Neural progenitor cell (in vitro differentiated cells): ENCODE measurements around the gene FAM89B. TPM values are rescaled to one million over a fixed set of nuclear protein-coding genes. Genes with fewer than 3 reads are reported as not detected.
A peak's percentile ranks its signal among the peaks of the same experiment; 100 is the strongest.

Source experiments
- DNase-seq: peaks from one replicate; pipeline ENCODE4 v3.0.0-alpha.2; 2016; ENCODE audit warnings: low spot score
- H2AFZ ChIP-seq: fragments of 200-600 bp; sonication (generic); replicated peaks from 2 replicates; pipeline ENCODE4 v1.6.1; 2016; ENCODE audit warnings: antibody characterized with exemption
- H3F3A ChIP-seq: fragments of 200-600 bp; sonication (generic); 2 replicates; pipeline ENCODE4 v1.6.1; 2016; ENCODE audit warnings: antibody characterized with exemption, low read depth
- H3K27ac ChIP-seq: fragments of 200-600 bp; sonication (generic); 2 replicates; pipeline ENCODE4 v1.5.1; 2016; ENCODE audit warnings: mild to moderate bottlenecking
- H3K27me3 ChIP-seq: fragments of 200-600 bp; sonication (generic); 2 replicates; pipeline ENCODE4 v1.6.1; 2016; ENCODE audit warnings: mild to moderate bottlenecking, moderate library complexity
- H3K36me3 ChIP-seq: fragments of 200-600 bp; sonication (generic); 2 replicates; pipeline ENCODE4 v1.5.1; 2016
- H3K4me1 ChIP-seq: fragments of 200-600 bp; sonication (generic); 2 replicates; pipeline ENCODE4 v1.6.1; 2016; ENCODE audit warnings: mixed run types
- H3K4me2 ChIP-seq: fragments of 200-600 bp; sonication (generic); 2 replicates; pipeline ENCODE4 v1.6.1; 2016
- H3K4me3 ChIP-seq: fragments of 200-600 bp; sonication (generic); 2 replicates; pipeline ENCODE4 v1.5.1; 2016
- H3K79me2 ChIP-seq: fragments of 200-600 bp; sonication (generic); 2 replicates; pipeline ENCODE4 v1.6.1; 2016; ENCODE audit warnings: low read depth
- H3K9ac ChIP-seq: fragments of 200-600 bp; sonication (generic); 2 replicates; pipeline ENCODE4 v1.6.1; 2016
- H3K9me3 ChIP-seq: fragments of 200-600 bp; sonication (generic); 2 replicates; pipeline ENCODE4 v1.5.1; 2016; ENCODE audit warnings: low read depth
- H4K20me1 ChIP-seq: fragments of 200-600 bp; sonication (generic); 2 replicates; pipeline ENCODE4 v1.6.1; 2016; ENCODE audit warnings: low read depth
- H3K27ac Mint-ChIP-seq: 3 replicates; pipeline ENCODE4 v1.8.0; 2021; ENCODE audit warnings: mixed read lengths
- H3K27me3 Mint-ChIP-seq: 2 replicates; pipeline ENCODE4 v1.8.0; 2022; ENCODE audit warnings: low read depth, mild to moderate bottlenecking, inconsistent platforms, moderate library complexity, mixed read lengths; ENCODE audit not compliant: insufficient read depth
- H3K36me3 Mint-ChIP-seq: 3 replicates; pipeline ENCODE4 v1.8.0; 2021; ENCODE audit warnings: mixed read lengths
- H3K4me1 Mint-ChIP-seq: 3 replicates; pipeline ENCODE4 v1.8.0; 2021; ENCODE audit warnings: mixed read lengths
- H3K4me3 Mint-ChIP-seq: 3 replicates; pipeline ENCODE4 v1.8.0; 2021; ENCODE audit warnings: mild to moderate bottlenecking, moderate library complexity, mixed read lengths
- H3K9me3 Mint-ChIP-seq: 3 replicates; pipeline ENCODE4 v1.8.0; 2020; ENCODE audit warnings: mixed read lengths
- EZH2 ChIP-seq: fragments of 200-600 bp; sonication (generic); IDR thresholded peaks from 2 replicates; pipeline ENCODE4 v1.6.1; 2017; ENCODE audit warnings: antibody characterized with exemption, mild to moderate bottlenecking, moderate library complexity
- EZH2phosphoT487 ChIP-seq: fragments of 200-600 bp; sonication (generic); IDR thresholded peaks from 2 replicates; pipeline ENCODE4 v1.6.1; 2017; ENCODE audit warnings: antibody characterized with exemption
- total RNA-seq: library from RNA; depleted of rRNA; stranded (reverse); fragments of >200 nt; gene quantifications from 2 replicates; pipeline ENCODE4 v1.2.3, GENCODE V29; 2015; ENCODE audit warnings: low replicate concordance
- TF ChIP-seq, protein P1 (sequence below): fragments of 200-600 bp; sonication (generic); IDR thresholded peaks from 2 replicates; pipeline ENCODE4 v1.5.1; 2017; ENCODE audit warnings: antibody characterized with exemption, mild to moderate bottlenecking

Gene FAM89B
- total RNA-seq, 1 donor from 2014 or later, result 11.7 TPM

DNA sequence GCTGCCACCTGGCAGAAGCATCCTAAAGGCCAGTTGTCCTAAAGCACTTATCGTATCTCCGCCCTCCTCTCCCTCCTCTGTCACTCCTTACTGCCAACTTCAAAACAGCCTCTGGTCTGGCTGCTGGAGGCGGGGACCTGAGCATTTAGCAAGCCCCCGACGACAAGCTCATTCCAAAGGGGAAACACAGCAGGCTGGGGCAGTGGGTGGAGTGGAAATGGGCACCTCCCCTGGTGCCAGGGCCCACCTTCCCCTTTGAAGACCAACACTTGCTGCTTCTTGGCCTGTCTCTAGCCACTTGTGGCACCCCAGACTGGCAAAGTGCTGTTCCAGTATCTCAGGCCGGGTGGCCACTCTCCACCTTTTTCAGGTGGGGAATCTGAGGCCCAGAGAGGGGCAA, 38.1 kb downstream of the FAM89B start:
- Mint-ChIP-seq H3K4me1 (peaks cover 43% of the 10 kb centered on the region), H3K9me3 (no peaks in the 10 kb centered on the region), H3K4me3 (peak overlapping the region; percentile 25), H3K27me3 (peaks cover 11% of the 10 kb centered on the region), H3K36me3 (peaks cover 16% of the 10 kb centered on the region), H3K27ac (no peak overlapping the region)
- peaks cover 61% of the 10 kb centered on the region for H4K20me1 ChIP-seq
- H3K27ac ChIP-seq, result no peak overlapping the region
- H3K27me3 ChIP-seq, result peaks cover 7% of the 10 kb centered on the region
- DNase-seq, result no peak
- H3K9ac ChIP-seq, result peak overlapping the region; percentile 16
- H3K4me1 ChIP-seq, result peaks cover 25% of the 10 kb centered on the region
- H3K79me2 ChIP-seq, result peaks cover 27% of the 10 kb centered on the region
- TF ChIP-seq, protein P1, sequence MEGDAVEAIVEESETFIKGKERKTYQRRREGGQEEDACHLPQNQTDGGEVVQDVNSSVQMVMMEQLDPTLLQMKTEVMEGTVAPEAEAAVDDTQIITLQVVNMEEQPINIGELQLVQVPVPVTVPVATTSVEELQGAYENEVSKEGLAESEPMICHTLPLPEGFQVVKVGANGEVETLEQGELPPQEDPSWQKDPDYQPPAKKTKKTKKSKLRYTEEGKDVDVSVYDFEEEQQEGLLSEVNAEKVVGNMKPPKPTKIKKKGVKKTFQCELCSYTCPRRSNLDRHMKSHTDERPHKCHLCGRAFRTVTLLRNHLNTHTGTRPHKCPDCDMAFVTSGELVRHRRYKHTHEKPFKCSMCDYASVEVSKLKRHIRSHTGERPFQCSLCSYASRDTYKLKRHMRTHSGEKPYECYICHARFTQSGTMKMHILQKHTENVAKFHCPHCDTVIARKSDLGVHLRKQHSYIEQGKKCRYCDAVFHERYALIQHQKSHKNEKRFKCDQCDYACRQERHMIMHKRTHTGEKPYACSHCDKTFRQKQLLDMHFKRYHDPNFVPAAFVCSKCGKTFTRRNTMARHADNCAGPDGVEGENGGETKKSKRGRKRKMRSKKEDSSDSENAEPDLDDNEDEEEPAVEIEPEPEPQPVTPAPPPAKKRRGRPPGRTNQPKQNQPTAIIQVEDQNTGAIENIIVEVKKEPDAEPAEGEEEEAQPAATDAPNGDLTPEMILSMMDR, result no peak
- peaks cover 2% of the 10 kb centered on the region for H3K36me3 ChIP-seq
- H3K9me3 ChIP-seq, result no peaks in the 10 kb centered on the region
- H3K4me3 ChIP-seq, result no peak overlapping the region
- H2AFZ ChIP-seq, result no peak overlapping the region
- H3F3A ChIP-seq, result peaks cover 34% of the 10 kb centered on the region
- no peak overlapping the region for H3K4me2 ChIP-seq

DNA sequence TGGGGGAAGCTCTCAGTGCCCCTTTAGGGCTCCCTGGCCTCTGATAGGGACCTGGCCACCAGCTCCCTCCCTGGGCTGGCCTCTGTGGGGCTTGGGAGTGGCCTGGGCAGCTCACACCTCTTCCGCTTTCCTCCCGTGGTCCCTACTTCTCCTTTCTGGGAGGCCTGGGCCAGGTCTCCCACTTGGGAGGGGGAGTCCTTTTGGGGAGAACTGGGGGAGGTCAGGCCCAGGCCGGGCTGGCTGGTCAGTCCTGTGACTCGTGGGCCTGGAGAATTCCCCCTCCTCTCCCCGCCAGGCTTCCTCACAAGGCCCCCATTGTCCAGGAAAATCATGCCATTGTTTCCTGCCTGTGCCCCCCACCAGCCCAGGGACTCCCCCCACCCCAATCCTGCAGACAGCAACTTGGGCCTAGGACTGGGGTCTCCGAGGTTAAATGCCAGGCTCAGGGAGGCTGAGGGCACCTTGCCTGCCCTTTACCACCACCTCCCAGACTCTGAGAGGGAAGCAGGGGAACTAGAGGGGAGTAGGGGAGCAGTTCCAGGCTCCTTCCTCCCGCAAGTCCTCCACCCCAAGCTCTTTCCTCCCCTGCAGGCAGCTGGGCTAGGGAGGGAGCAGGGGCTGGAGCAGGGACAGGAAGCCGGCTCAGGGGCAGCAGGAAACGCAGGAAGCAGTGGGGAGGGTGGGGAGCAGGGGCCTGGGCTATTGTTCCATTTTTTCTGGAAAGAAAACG, 38.9 kb downstream of the FAM89B start:
- peaks cover 24% of the 10 kb centered on the region for H3K4me1 ChIP-seq
- peaks cover 32% of the 10 kb centered on the region for H3K79me2 ChIP-seq
- no peak overlapping the region for H3K27ac ChIP-seq
- no peak overlapping the region for H3K4me3 ChIP-seq
- H3K36me3 ChIP-seq, result peaks cover 2% of the 10 kb centered on the region
- peaks cover 43% of the 10 kb centered on the region for H3K4me1 Mint-ChIP-seq
- no peak overlapping the region for H3K9ac ChIP-seq
- H3K36me3 Mint-ChIP-seq, result peaks cover 14% of the 10 kb centered on the region
- H3K9me3 Mint-ChIP-seq, result no peaks in the 10 kb centered on the region
- no peak overlapping the region for H2AFZ ChIP-seq
- peaks cover 14% of the 10 kb centered on the region for H3K27me3 Mint-ChIP-seq
- peaks cover 38% of the 10 kb centered on the region for H3F3A ChIP-seq
- peaks cover 59% of the 10 kb centered on the region for H4K20me1 ChIP-seq
- H3K27ac Mint-ChIP-seq, result no peak overlapping the region
- no peak overlapping the region for H3K4me3 Mint-ChIP-seq
- TF ChIP-seq, protein P1, result no peak
- TF ChIP-seq EZH2phosphoT487 (no peak), EZH2 (no peak)
- no peaks in the 10 kb centered on the region for H3K9me3 ChIP-seq
- peaks cover 7% of the 10 kb centered on the region for H3K27me3 ChIP-seq
- no peak for DNase-seq
- peak overlapping the region; percentile 75 for H3K4me2 ChIP-seq

DNA sequence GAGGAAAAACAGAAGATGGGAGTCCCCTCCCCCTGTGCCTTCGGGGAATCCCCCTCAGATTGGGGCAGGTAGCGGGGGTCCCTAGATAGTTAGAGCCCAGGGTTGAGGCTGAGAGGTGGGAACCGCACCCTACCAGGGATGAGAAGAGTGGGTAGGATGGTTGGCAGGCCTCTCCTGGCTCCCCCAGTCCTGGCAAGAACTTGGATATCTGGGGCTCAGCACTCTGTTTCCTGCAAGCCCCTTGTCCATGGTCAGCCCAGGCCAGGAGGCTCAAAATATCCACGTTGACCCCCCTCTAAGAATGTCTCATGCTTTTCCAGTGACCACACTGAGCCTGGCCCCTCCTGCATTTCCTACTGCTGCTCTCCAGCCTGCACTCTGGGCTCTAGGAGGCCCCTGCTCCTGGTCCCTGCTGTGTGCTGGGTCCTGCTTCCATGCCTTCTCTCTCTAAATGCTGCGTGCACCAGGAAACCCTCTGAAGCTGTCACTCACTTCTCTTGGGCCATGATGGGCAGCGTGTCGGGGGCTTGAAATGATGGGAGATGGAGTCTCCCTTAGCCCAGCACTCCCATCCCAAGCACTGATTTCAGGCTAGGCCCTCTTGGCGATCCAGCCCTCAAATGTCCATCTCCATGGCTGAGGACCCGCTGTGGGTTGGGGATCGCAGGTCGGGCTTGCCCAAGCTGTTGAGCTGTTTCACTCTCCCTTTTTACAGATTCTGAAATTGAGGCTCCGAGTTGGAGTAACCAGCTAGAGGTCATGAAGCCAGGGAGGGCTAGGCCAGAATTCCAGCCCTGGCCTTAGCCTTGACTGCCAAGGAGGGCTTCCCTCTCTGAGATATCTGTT, 39.6 kb downstream of the FAM89B start:
- no peaks in the 10 kb centered on the region for H3K9me3 ChIP-seq
- no peak overlapping the region for H3K4me3 ChIP-seq
- peak overlapping the region; percentile 75 for H3K4me2 ChIP-seq
- TF ChIP-seq, protein P1, result no peak
- TF ChIP-seq EZH2phosphoT487, result no peak
- TF ChIP-seq EZH2, result no peak
- Mint-ChIP-seq H3K4me3 (peak overlapping the region; percentile 81), H3K9me3 (no peaks in the 10 kb centered on the region), H3K27me3 (peaks cover 10% of the 10 kb centered on the region), H3K36me3 (peaks cover 14% of the 10 kb centered on the region), H3K27ac (peak overlapping the region; percentile 76), H3K4me1 (peaks cover 43% of the 10 kb centered on the region)
- no peak overlapping the region for H3K9ac ChIP-seq
- H3K4me1 ChIP-seq, result peaks cover 25% of the 10 kb centered on the region
- H3K36me3 ChIP-seq, result no peaks in the 10 kb centered on the region
- DNase-seq, result no peak
- no peak overlapping the region for H3K27ac ChIP-seq
- peaks cover 61% of the 10 kb centered on the region for H4K20me1 ChIP-seq
- no peak overlapping the region for H2AFZ ChIP-seq
- H3K27me3 ChIP-seq, result peaks cover 7% of the 10 kb centered on the region
- peaks cover 34% of the 10 kb centered on the region for H3F3A ChIP-seq
- H3K79me2 ChIP-seq, result peaks cover 39% of the 10 kb centered on the region
